NCI-H510A (cell line): ENCODE measurements around the gene TRPM3.

Experiments
- DNase-seq: peaks from one replicate; lab custom pipeline; 2025; lab: John Stamatoyannopoulos, UW

Gene TRPM3

GRCh38 chr9:70883963-70884793 is 237.2 kb downstream of the TRPM3 start:
- no peak for DNase-seq

- DNase-seq = no peak
Measured at GRCh38 chr9:70883056-70883455, 238.4 kb downstream of the TRPM3 start.

GRCh38 chr9:70881333-70881732 is 240.1 kb downstream of the TRPM3 start:
- no peak for DNase-seq

GRCh38 chr9:70880535-70880934 is 240.9 kb downstream of the TRPM3 start:
- DNase-seq = no peak

GRCh38 chr9:70878576-70878975 is 242.8 kb downstream of the TRPM3 start:
- no peak for DNase-seq

GRCh38 chr9:70874451-70874850 is 247.0 kb downstream of the TRPM3 start:
- DNase-seq = no peak

GRCh38 chr9:70873506-70873905 is 247.9 kb downstream of the TRPM3 start:
- DNase-seq = no peak

GRCh38 chr9:70868661-70869652 is 252.5 kb downstream of the TRPM3 start:
- no peak for DNase-seq

- no peak for DNase-seq
Measured at GRCh38 chr9:70868041-70868440, 253.4 kb downstream of the TRPM3 start.

- DNase-seq = no peak
Measured at GRCh38 chr9:70865471-70865870, 255.9 kb downstream of the TRPM3 start.

GRCh38 chr9:70861797-70862196 is 259.6 kb downstream of the TRPM3 start:
- DNase-seq = no peak

GRCh38 chr9:70861376-70861775 is 260.0 kb downstream of the TRPM3 start:
- no peak for DNase-seq

GRCh38 chr9:70859694-70860093 is 261.7 kb downstream of the TRPM3 start:
- DNase-seq = no peak

GRCh38 chr9:70856411-70856810 is 265.0 kb downstream of the TRPM3 start:
- DNase-seq = no peak

- no peak for DNase-seq
Measured at GRCh38 chr9:70852711-70853240, 268.6 kb downstream of the TRPM3 start.

- DNase-seq = no peak
Measured at GRCh38 chr9:70840266-70840665, 281.2 kb downstream of the TRPM3 start.

- DNase-seq = no peak
Measured at GRCh38 chr9:70835323-70835722, 286.1 kb downstream of the TRPM3 start.

- DNase-seq = no peak
Measured at GRCh38 chr9:70832492-70832891, 288.9 kb downstream of the TRPM3 start.

- no peak for DNase-seq
Measured at GRCh38 chr9:70830618-70831017, 290.8 kb downstream of the TRPM3 start.

- no peak for DNase-seq
Measured at GRCh38 chr9:70829591-70830265, 291.7 kb downstream of the TRPM3 start.

- DNase-seq = no peak
Measured at GRCh38 chr9:70826562-70826961, 294.9 kb downstream of the TRPM3 start.

- DNase-seq = no peak
Measured at GRCh38 chr9:70823284-70823683, 298.1 kb downstream of the TRPM3 start.
